ENCODE data around the gene PKP1.

Gene PKP1

DNA sequence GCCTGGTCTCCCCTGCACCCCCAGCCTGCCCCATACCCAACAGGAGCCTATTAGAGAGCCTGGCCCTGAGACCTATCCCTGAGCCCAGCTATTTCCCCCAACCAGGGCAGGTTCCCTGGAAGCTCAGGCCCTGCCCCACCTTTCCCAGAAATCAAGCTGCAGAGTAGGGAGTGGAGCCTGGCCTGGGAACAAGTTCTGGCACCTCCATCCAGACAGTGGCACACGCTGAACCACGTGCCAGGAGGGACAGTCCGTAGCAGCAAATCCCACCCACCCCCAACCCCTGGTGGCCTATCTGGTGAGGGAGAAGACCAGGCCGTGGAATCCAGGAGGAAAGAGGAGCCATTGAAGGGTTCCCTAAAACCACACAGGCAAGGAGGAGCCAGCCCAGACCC lies 71.6 kb downstream of the PKP1 start:
- DNase-seq, result no peak

GRCh38 chr1:201355471-201355870 lies 72.2 kb downstream of the PKP1 start:
- DNase-seq, result no peak

- DNase-seq, result no peak
These were observed 72.9 kb downstream of the PKP1 start for GRCh38 chr1:201356236-201356635.

DNA sequence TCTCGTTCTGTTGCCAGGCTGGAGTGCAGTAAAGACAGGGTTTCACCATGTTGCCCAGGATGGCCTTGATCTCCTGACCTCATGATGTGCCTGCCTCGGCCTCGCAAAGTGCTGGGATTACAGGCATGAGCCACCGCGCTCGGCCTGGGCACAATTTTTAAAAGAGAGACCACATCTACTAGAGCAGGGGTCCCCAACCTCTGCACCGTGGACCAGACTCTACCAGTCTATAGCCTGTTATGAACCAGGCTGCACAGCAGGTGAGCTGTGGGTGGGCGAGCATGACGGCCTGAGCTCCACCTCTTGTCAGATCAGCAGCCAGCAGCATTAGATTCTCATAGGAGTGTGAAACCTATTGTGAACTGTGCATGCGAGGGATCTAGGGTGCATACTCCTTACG lies 73.4 kb downstream of the PKP1 start:
- DNase-seq, result no peak

DNA sequence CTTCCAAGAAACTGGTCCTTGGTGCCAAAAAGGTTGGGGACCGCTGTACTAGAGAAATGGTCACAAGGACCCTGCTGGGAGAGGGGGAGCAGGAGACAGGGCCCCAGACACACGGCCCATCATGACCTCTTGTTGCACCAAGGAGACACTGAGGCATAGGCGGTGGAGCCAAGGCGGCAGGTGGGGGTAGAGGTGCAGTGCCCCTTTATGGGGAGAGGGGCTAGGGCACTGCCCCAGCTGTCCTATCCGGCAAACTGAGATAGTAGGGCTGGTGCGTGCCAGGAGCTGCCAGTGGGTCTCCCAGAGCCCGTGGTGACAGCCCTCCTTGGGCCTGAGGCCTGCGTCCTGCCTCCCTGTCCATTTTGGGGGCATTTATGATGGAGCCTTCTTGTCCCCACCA lies 73.9 kb downstream of the PKP1 start:
- no peak for DNase-seq

- peak; percentile 22 for DNase-seq
These were observed 74.5 kb downstream of the PKP1 start for GRCh38 chr1:201357636-201358348.

- peak; percentile 42 for DNase-seq
These were observed 75.3 kb downstream of the PKP1 start for GRCh38 chr1:201358596-201358995.

GRCh38 chr1:201359031-201359872 lies 75.9 kb downstream of the PKP1 start:
- DNase-seq, result no peak

DNA sequence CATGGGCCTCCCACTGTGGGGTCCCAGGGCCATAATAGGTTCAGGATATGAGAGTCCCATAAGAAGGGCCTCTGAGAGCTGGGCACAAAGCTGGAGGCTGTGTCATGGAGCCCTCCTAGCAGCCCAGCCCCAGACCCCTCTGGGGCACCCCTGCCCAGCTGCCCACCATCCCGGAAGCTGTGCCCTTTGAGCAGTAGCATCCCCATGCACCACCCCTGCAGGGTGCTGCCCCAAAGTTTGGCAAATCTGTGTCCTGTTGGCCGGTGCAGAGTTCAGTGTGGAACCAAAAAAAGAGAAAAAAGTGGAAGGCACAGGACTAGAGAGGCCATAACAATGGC lies 76.5 kb downstream of the PKP1 start:
- no peak for DNase-seq

GRCh38 chr1:201360486-201360885 lies 77.2 kb downstream of the PKP1 start:
- DNase-seq, result no peak

DNA sequence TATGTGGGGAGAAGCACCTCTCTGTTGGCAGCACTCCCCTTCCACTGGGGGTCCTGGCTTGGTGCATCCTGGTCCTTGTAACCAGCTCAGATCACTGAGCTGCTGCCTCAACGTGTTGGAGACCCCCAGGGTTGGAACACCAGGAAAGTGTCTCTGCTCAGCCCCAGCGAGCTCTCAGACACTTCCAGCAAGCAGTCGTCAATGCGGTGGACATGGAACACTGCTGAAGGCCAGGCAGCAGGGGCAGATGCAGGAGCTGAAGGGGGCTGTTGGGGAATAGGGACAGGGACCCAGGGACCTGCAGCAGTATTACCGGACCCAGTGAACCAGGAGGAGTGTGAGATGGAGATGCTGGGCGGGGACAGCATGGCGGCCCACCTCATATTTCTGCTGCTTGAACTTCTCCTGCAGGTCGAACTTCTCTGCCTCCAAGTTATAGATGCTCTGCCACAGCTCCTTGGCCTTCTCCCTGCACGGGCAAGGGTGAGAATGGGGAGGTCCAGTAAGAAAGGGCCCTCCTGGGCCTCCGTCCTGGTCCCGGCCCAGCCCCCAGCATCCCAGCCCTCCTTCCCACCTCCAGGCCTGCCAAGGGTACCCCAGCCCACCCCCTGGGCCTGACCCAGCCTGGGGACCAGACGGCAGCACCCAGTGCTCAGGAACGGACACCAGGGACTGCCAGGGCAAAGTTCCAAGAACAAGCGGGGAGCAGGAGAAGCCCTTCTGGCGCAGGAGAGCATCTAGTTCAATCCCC lies 77.8 kb downstream of the PKP1 start:
- DNase-seq, result no peak

GRCh38 chr1:201361652-201362504 lies 78.6 kb downstream of the PKP1 start:
- peak; percentile 79 for DNase-seq

- no peak for DNase-seq
These were observed 79.6 kb downstream of the PKP1 start for GRCh38 chr1:201362906-201363305.

- no peak for DNase-seq
These were observed 80.2 kb downstream of the PKP1 start for GRCh38 chr1:201363467-201363866.

DNA sequence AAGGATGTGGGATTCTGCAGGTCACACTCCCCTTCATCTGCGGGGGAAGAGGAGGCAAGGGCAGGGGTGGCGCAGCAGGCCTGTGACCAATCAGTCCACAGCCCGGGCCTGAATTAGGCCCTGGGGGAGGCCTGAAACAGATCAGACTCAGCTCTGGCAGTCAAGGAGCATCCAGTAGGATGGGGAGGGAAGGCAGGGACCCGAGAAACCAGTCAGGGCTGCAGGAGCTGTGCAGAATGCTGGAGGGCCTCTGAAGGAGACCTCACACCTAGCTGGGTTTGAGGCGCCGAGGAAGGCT lies 81.5 kb downstream of the PKP1 start:
- no peak for DNase-seq

GRCh38 chr1:201365251-201365650 lies 81.9 kb downstream of the PKP1 start:
- no peak for DNase-seq

DNA sequence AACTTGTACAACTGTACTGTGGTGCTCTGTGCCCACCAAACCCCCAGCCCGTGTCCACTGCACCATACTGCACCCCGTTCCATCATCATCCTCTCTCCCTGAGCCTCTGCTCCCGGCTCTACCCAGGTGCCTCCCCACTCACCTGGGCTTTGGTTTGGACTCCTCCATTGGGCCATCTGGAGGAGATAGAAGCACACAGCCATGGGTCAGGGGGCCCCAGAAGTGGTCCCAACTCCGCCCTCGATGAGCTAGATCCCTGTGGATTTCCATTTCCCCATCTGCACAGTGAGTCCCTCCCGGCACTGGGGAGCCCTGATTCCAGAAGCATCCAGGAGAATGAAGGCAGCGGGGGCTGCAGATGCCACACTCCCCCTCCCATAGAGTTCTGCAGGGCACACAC lies 83.4 kb downstream of the PKP1 start:
- DNase-seq, result no peak

GRCh38 chr1:201369209-201369608 lies 85.9 kb downstream of the PKP1 start:
- DNase-seq, result no peak

GRCh38 chr1:201370500-201370899 lies 87.2 kb downstream of the PKP1 start:
- DNase-seq, result no peak

DNA sequence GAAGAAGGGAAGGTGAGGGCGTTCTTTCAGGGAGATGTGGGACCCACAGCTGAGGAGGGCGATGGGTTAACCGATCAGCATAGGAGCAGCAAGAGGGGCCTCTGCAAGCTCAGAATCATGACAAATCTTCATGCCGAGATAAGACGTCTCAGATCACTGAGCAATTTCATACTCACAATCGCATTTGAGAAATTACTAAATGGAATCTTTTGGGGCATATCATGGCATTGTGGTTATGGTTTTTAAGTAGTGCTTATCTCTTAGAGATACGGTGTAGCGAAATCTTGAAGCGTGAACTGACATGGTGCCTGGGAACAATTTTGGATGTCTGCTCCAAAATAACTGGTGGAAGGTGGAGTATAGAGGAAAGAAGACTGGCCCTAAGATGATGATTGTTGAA lies 88.0 kb downstream of the PKP1 start:
- no peak for DNase-seq

DNA sequence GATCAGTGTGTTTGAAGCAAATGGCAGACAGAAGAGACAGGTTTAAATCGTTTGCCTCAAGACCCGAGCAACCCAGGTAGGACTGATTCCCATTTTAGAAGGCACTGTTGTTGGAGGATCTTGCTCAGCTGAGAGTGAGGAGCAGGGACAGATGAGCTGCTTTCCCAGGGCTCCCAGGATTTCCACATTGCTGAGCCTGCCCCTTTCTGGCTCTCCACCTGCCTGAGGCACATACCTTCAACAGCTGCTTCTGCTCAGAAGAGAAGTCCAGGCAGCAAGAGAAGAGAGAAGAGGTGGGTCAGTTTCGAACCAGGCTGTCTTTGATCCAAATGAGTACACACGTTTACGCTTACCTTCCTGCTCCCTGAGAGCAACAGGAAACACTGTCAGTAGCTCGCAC lies 88.5 kb downstream of the PKP1 start:
- DNase-seq, result no peak

GRCh38 chr1:201374364-201374763 lies 91.1 kb downstream of the PKP1 start:
- peak; percentile 60 for DNase-seq

DNA sequence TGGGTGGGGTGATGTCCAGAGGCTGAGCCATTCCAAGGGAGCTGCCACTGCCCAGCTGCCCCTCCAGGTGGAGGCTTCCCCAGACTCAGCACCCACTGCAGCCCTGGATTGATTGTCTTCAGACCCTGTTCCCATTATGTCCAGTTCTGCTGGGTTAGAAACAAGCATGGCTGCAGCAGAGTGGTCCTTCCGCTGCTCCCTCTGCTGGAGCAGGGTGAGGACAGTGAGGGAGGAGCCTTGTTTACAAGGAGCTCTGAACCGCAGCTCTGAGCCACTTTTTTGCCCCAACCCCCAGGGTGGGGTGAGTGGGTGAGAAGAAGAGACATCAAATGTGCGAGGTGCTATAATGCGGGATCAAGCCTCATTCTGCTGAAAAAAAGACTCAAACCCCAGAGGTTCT lies 91.9 kb downstream of the PKP1 start:
- no peak for DNase-seq
